B cell (primary cell): ENCODE measurements around the gene LMLN. TPM values are rescaled to one million over a fixed set of nuclear protein-coding genes. Genes with fewer than 3 reads are reported as not detected.
A peak's percentile ranks its signal among the peaks of the same experiment; 100 is the strongest.
"Not testable (repeated sequence)": the region's sequence is repeated elsewhere in the genome, so short reads cannot be mapped to it uniquely, and the experiment has no call there.

ENCODE experiments used
- ATAC-seq: fragments of 200-7000 bp; cut with Tn5 transposase; one replicate; pipeline ENCODE4 v1.10.0; 2021; ENCODE audit warnings: low read depth, mild to moderate bottlenecking, moderate number of reproducible peaks, moderate library complexity
- CTCF ChIA-PET: fragments of 350-600 bp; sonication (Branson Sonifier 250); formaldehyde crosslinking; loops from one replicate; lab custom pipeline; 2021; ENCODE audit warnings: antibody characterized with exemption, inconsistent platforms; lab: Charles Lee
- POLR2A ChIA-PET: fragments of 350-600 bp; sonication (Branson Sonifier 250); formaldehyde crosslinking; loops from one replicate; lab custom pipeline; 2021; ENCODE audit warnings: antibody characterized with exemption; lab: Charles Lee
- DNase-seq: peaks from one replicate; pipeline ENCODE4 v3.0.0; 2013
- H2AFZ ChIP-seq: 2 replicates; pipeline ENCODE4 v1.6.1; 2012; ENCODE audit warnings: mild to moderate bottlenecking, low read depth, low read length; ENCODE audit not compliant: insufficient read depth, poor library complexity, severe bottlenecking
- H3K27ac ChIP-seq, 2 donors: 1 replicate in 1 of 2; 2 replicates in 1 of 2; pipeline ENCODE4 v1.5.1; 2012 to 2013; ENCODE audit warnings: low read length in 2 of 2, mild to moderate bottlenecking in 2 of 2, moderate library complexity in 1 of 2
- H3K27me3 ChIP-seq, 4 experiments: fragments of 200-600 bp in 1 of 4; sonication (generic) in 1 of 4; replicated peaks in 1 of 4; 1 replicate in 2 of 4; 2 replicates in 2 of 4; pipeline versions ENCODE4 v1.6.1 to v1.7.0; 2013 to 2016; ENCODE audit warnings: low read length in 3 of 4, mild to moderate bottlenecking in 2 of 4, mixed read lengths in 1 of 4, moderate library complexity in 1 of 4; ENCODE audit not compliant: insufficient read depth in 4 of 4, control insufficient read depth in 3 of 4; ENCODE audit errors: control extremely low read depth in 1 of 4
- H3K36me3 ChIP-seq, 2 experiments: replicated peaks in 1 of 2; 1 replicate in 1 of 2; 2 replicates in 1 of 2; pipeline versions ENCODE4 v1.6.1 to v1.7.1; 2013; ENCODE audit warnings: low read length in 1 of 2; ENCODE audit not compliant: insufficient read depth in 2 of 2, control insufficient read depth in 1 of 2; ENCODE audit errors: control extremely low read depth in 1 of 2, extremely low read depth in 1 of 2
- H3K4me1 ChIP-seq, 2 donors: fragments of 200-600 bp in 1 of 2; sonication (generic) in 1 of 2; 1 replicate in 1 of 2; 2 replicates in 1 of 2; pipeline versions ENCODE4 v1.5.1 to v1.6.1; 2013 to 2017; ENCODE audit warnings: low read length in 2 of 2; ENCODE audit not compliant: control insufficient read depth in 2 of 2, insufficient read depth in 2 of 2
- H3K4me2 ChIP-seq: replicated peaks from 2 replicates; pipeline ENCODE3; 2012; ENCODE audit warnings: mild to moderate bottlenecking, low read depth, low read length; ENCODE audit not compliant: poor library complexity, severe bottlenecking
- H3K4me3 ChIP-seq, 5 experiments: fragments of 200-600 bp in 1 of 5; sonication (generic) in 1 of 5; 1 replicate in 3 of 5; 2 replicates in 2 of 5; pipeline versions ENCODE4 v1.5.1 to v1.7.0; 2011 to 2016; ENCODE audit warnings: low read length in 4 of 5, mild to moderate bottlenecking in 4 of 5, low read depth in 2 of 5, control low read depth in 1 of 5, moderate library complexity in 1 of 5; ENCODE audit not compliant: insufficient read depth in 1 of 5; ENCODE audit errors: control extremely low read depth in 1 of 5, extremely low read depth in 1 of 5
- H3K79me2 ChIP-seq: fragments of 200-600 bp; sonication (generic); one replicate; pipeline ENCODE4 v1.6.0; 2016; ENCODE audit warnings: low read length; ENCODE audit not compliant: control insufficient read depth, insufficient read depth
- H3K9ac ChIP-seq: fragments of 200-600 bp; sonication (generic); 2 replicates; pipeline ENCODE4 v1.6.1; 2017; ENCODE audit warnings: mild to moderate bottlenecking, low read length, moderate library complexity
- H3K9me3 ChIP-seq, 3 donors: one replicate each; pipeline versions ENCODE4 v1.6.1 to v1.7.1; 2013; ENCODE audit warnings: low read length in 2 of 3; ENCODE audit not compliant: control insufficient read depth in 2 of 3, insufficient read depth in 1 of 3; ENCODE audit errors: control extremely low read depth in 1 of 3
- H4K20me1 ChIP-seq: 2 replicates; pipeline ENCODE4 v1.6.0; 2012; ENCODE audit warnings: mild to moderate bottlenecking, low read length; ENCODE audit not compliant: insufficient read depth, control insufficient read depth, poor library complexity, severe bottlenecking
- H3K27ac Mint-ChIP-seq: one replicate; pipeline ENCODE4 v1.8.0; 2021; ENCODE audit warnings: mixed read lengths
- H3K27me3 Mint-ChIP-seq: one replicate; pipeline ENCODE4 v1.8.0; 2021; ENCODE audit warnings: mixed read lengths
- H3K4me1 Mint-ChIP-seq: one replicate; pipeline ENCODE4 v1.8.0; 2021; ENCODE audit warnings: mixed read lengths
- H3K4me3 Mint-ChIP-seq: one replicate; pipeline ENCODE4 v1.8.0; 2021; ENCODE audit warnings: mixed read lengths
- H3K9me3 Mint-ChIP-seq: one replicate; pipeline ENCODE4 v1.8.0; 2022; ENCODE audit warnings: mixed read lengths; ENCODE audit not compliant: insufficient read depth
- EZH2 ChIP-seq: IDR thresholded peaks from 2 replicates; pipeline ENCODE4 v1.6.1; 2012; ENCODE audit warnings: borderline replicate concordance, low read depth, mild to moderate bottlenecking, moderate library complexity, low read length; ENCODE audit not compliant: insufficient read depth, poor library complexity, severe bottlenecking
- WGBS: methylation state at CpG from one replicate; pipeline ENCODE4 v1.1.5; 2013; ENCODE audit warnings: missing lambda C conversion rate; ENCODE audit not compliant: insufficient coverage; 5-methylcytosine and 5-hydroxymethylcytosine counted together
- intact Hi-C: fragments of 100-400 bp; cut with micrococcal nuclease; formaldehyde crosslinking; loops from one replicate; pipeline ENCODE4 v1.10.0; 2022
- polyA plus RNA-seq: library from polyadenylated mRNA; depleted of rRNA; stranded (reverse); fragments of >200 nt; gene quantifications from 2 replicates; pipeline ENCODE4 v1.2.3, GENCODE V29; 2012
- total RNA-seq, 2 donors: library from RNA; stranded (reverse); fragments of 120-200 nt in 1 of 2; gene quantifications; 1 replicate in 1 of 2; 2 replicates in 1 of 2; pipeline versions ENCODE4 v1.2.3 to v1.2.4, GENCODE V29; 2013 to 2022
- TF ChIP-seq, protein P1 (sequence below): fragments of 200-600 bp; IDR thresholded peaks from one replicate; pipeline ENCODE4 v1.8.0; 2022; ENCODE audit warnings: antibody characterized with exemption, mild to moderate bottlenecking

Gene LMLN
- total and polyA plus RNA-seq, 2 donors (not counting 1 experiment from before 2014, with no cell fraction given), result 1.4 to 6.7 TPM

DNA sequence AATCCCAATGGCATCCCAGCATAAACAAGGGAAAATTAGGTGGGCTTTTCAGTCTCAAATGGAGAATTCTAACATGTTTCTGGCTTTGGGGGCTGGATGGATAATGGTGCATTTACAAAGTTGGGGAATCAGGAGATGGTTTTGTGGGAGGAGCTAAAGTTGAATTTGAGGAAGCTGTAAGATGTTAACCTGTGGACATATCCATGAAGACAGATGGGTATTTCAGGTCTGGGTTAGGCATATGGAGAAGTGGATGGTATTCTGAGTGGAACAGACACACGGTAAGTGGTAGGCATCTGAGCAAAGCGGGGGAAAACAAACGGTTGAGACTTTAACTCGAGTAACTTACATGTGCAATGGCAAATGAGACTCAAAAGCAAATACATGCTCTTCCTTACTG, 1.7 kb upstream of the LMLN start:
- Histone ChIP-seq H3K9ac (no peak overlapping the region), H3K79me2 (peaks cover 11% of the 10 kb centered on the region), H2AFZ (no peak overlapping the region), H3K4me3 (no peak overlapping the region), H3K9me3 (no peaks in the 10 kb centered on the region), H3K4me2 (no peak overlapping the region), H3K36me3 (peaks cover 0 to 45% of the 10 kb centered on the region in 2 experiments), H3K27ac (peak overlapping the region in 1 of 2 donors; percentile 31), H3K4me1 (peaks cover 15 to 21% of the 10 kb centered on the region in 2 donors), H3K27me3 (no peaks in the 10 kb centered on the region), H4K20me1 (peaks cover 25% of the 10 kb centered on the region)
- ChIA-PET CTCF (interaction anchor here (1.7 kb wide), 1 partner anchor 15 kb away, joined by 6 read pairs; no protein-coding TSS in a partner anchor), POLR2A (no interaction called here)
- no peak for TF ChIP-seq EZH2
- TF ChIP-seq, protein P1, sequence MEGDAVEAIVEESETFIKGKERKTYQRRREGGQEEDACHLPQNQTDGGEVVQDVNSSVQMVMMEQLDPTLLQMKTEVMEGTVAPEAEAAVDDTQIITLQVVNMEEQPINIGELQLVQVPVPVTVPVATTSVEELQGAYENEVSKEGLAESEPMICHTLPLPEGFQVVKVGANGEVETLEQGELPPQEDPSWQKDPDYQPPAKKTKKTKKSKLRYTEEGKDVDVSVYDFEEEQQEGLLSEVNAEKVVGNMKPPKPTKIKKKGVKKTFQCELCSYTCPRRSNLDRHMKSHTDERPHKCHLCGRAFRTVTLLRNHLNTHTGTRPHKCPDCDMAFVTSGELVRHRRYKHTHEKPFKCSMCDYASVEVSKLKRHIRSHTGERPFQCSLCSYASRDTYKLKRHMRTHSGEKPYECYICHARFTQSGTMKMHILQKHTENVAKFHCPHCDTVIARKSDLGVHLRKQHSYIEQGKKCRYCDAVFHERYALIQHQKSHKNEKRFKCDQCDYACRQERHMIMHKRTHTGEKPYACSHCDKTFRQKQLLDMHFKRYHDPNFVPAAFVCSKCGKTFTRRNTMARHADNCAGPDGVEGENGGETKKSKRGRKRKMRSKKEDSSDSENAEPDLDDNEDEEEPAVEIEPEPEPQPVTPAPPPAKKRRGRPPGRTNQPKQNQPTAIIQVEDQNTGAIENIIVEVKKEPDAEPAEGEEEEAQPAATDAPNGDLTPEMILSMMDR, result no peak
- Mint-ChIP-seq H3K4me1 (peaks cover 43% of the 10 kb centered on the region), H3K4me3 (peak overlapping the region; percentile 87), H3K9me3 (no peaks in the 10 kb centered on the region), H3K27ac (peak overlapping the region; percentile 71), H3K27me3 (no peaks in the 10 kb centered on the region)
- WGBS, result no CpG with 5 or more reads among the region's 4 CpGs
- no peak for ATAC-seq
- no peak for DNase-seq
- intact Hi-C loops, result no loop called here

DNA sequence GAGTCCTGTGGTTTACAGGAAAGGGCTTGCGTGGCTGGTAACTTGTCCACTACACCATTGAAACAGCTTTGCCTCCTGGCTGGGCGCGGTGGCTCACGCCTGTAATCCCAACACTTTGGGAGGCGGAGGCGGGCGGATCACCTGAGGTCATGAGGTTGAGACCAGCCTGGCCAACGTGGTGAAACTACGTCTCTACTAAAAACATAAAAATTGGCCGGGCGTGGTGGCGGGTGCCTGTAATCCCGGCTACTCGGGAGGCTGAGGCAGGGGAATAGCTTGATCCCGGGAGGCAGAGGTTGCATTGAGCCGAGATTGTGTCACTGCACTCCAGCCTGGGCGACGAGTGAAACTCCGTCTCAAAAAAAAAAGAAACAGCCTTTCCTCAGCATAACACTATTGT, 1.2 kb upstream of the LMLN start:
- H3K27me3 ChIP-seq, DNase-seq, intact Hi-C loops, H3K27me3 Mint-ChIP-seq, H3K9me3 Mint-ChIP-seq, H3K79me2 ChIP-seq, ATAC-seq, H3K9me3 ChIP-seq, H2AFZ ChIP-seq, POLR2A ChIA-PET, H3K27ac Mint-ChIP-seq, H3K4me3 ChIP-seq: not testable (repeated sequence)
- Histone ChIP-seq H3K27ac (peak overlapping the region in 1 of 2 donors; percentile 70), H3K4me1 (peaks cover 15 to 19% of the 10 kb centered on the region in 2 donors), H3K4me2 (peak overlapping the region; percentile 81), H3K36me3 (peaks cover 0 to 40% of the 10 kb centered on the region in 2 experiments), H3K9ac (peak overlapping the region; percentile 80), H4K20me1 (peaks cover 21% of the 10 kb centered on the region)
- H3K4me1 Mint-ChIP-seq, result peaks cover 38% of the 10 kb centered on the region
- 94% methylated on average over 16 of the region's 19 CpGs for WGBS
- CTCF ChIA-PET, result interaction anchor here (1.2 to 1.7 kb wide), 2 partner anchors 16 to 53 kb away, joined by 4 to 6 read pairs; no protein-coding TSS in a partner anchor
- H3K4me3 Mint-ChIP-seq, result peak overlapping the region; percentile 87
